ENCODE data around the gene SEMA7A.
A peak's percentile ranks its signal among the peaks of the same experiment; 100 is the strongest.

The SEMA7A gene

GRCh38 chr15:74388363-74388951 is 45.3 kb downstream of the SEMA7A start:
- H3K27me3 ChIP-seq (ENCODE audit: insufficient read depth, poor library complexity, severe bottlenecking) = no peaks in the 10 kb centered on the region
- H3K36me3 ChIP-seq (ENCODE audit: low read depth) = no peaks in the 10 kb centered on the region
- TF ChIP-seq CTCF (IDR thresholded peaks at IDR 0.05; ENCODE audit: poor library complexity, severe bottlenecking) = no peak
- ATAC-seq (ENCODE audit: low read depth) (no peak), DNase-seq (ENCODE audit: low spot score) (no peak)
- H3K9me3 ChIP-seq (ENCODE audit: severe bottlenecking) = no peaks in the 10 kb centered on the region
- H3K27ac ChIP-seq (ENCODE audit: poor library complexity, severe bottlenecking) = peak overlapping the region; percentile 99
- no peak overlapping the region for H3K4me3 ChIP-seq (ENCODE audit: severe bottlenecking)
- peaks cover 40% of the 10 kb centered on the region for H3K4me1 ChIP-seq (ENCODE audit: insufficient read depth, poor library complexity, severe bottlenecking)

GRCh38 chr15:74387621-74388362 is 46.0 kb downstream of the SEMA7A start:
- Histone ChIP-seq H3K9me3 (ENCODE audit: severe bottlenecking) (no peaks in the 10 kb centered on the region), H3K27me3 (ENCODE audit: insufficient read depth, poor library complexity, severe bottlenecking) (no peaks in the 10 kb centered on the region), H3K4me3 (ENCODE audit: severe bottlenecking) (no peak overlapping the region), H3K27ac (ENCODE audit: poor library complexity, severe bottlenecking) (peak overlapping the region; percentile 99), H3K36me3 (ENCODE audit: low read depth) (no peaks in the 10 kb centered on the region), H3K4me1 (ENCODE audit: insufficient read depth, poor library complexity, severe bottlenecking) (peaks cover 44% of the 10 kb centered on the region)
- DNase-seq (ENCODE audit: low spot score) = no peak
- ATAC-seq (ENCODE audit: low read depth) = peak; percentile 15
- TF ChIP-seq CTCF (IDR thresholded peaks at IDR 0.05; ENCODE audit: poor library complexity, severe bottlenecking) = no peak

DNA sequence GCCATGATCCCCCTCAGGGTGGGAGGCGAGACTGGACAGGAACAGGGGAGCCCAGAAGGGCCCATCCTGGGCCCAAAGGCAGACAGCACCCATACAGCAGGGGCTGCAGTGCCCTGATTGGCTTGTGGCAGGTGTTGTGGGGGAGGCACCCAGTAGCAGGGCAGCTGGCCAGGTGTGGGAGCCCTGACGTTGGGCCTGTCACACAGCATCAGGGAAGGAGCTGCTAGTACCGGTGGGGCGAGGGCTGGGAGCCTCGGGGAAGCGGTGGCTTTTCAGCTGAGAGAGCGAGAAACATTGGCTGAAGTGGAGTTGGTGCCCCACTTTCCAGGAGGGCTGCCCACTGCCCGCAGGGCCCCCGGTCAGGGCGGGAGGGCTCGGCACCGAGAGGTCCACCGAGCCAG is 46.6 kb downstream of the SEMA7A start:
- H3K4me3 ChIP-seq (ENCODE audit: severe bottlenecking) = no peak overlapping the region
- H3K4me1 ChIP-seq (ENCODE audit: insufficient read depth, poor library complexity, severe bottlenecking) = peaks cover 48% of the 10 kb centered on the region
- no peaks in the 10 kb centered on the region for H3K9me3 ChIP-seq (ENCODE audit: severe bottlenecking)
- no peak for DNase-seq (ENCODE audit: low spot score)
- TF ChIP-seq CTCF (IDR thresholded peaks at IDR 0.05; ENCODE audit: poor library complexity, severe bottlenecking) = no peak
- H3K27ac ChIP-seq (ENCODE audit: poor library complexity, severe bottlenecking) = peak overlapping the region; percentile 99
- no peaks in the 10 kb centered on the region for H3K36me3 ChIP-seq (ENCODE audit: low read depth)
- no peaks in the 10 kb centered on the region for H3K27me3 ChIP-seq (ENCODE audit: insufficient read depth, poor library complexity, severe bottlenecking)
- no peak for ATAC-seq (ENCODE audit: low read depth)

DNA sequence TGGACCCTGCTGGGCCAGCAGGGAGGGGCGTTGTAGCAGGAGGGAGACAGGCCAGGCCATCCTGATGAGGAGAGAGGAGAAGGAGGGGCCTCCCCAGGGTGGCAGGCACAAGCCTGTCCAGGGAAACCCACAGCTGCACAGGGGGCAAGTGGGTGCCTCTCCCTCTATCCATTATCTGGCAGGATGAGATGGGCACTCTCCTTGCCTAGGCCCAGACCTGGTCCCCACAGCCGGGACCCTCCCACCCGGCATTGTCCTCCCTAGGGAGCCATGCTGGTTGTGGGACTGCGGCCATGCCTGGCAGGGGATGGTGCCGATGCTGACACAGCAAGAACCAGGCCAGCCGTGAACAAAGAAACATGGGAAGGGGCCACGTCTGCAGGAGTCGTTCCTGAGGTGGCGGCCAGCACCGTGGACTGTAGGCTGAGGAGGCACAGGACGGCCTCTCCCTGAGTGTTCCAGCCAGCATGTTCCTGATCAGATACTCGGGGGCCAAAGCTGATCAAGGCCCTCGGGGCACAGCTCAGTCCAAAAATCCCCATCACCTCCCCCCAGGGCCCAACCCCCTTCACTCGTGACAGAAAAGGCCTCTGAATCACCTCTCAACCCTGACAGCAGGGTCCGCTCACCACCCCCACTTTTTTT is 47.1 kb downstream of the SEMA7A start:
- no peak for TF ChIP-seq CTCF (IDR thresholded peaks at IDR 0.05; ENCODE audit: poor library complexity, severe bottlenecking)
- ATAC-seq (ENCODE audit: low read depth) (no peak), DNase-seq (ENCODE audit: low spot score) (no peak)
- no peak overlapping the region for H3K4me3 ChIP-seq (ENCODE audit: severe bottlenecking)
- H3K27ac ChIP-seq (ENCODE audit: poor library complexity, severe bottlenecking) = peak overlapping the region; percentile 99
- no peaks in the 10 kb centered on the region for H3K27me3 ChIP-seq (ENCODE audit: insufficient read depth, poor library complexity, severe bottlenecking)
- no peaks in the 10 kb centered on the region for H3K9me3 ChIP-seq (ENCODE audit: severe bottlenecking)
- peaks cover 48% of the 10 kb centered on the region for H3K4me1 ChIP-seq (ENCODE audit: insufficient read depth, poor library complexity, severe bottlenecking)
- no peaks in the 10 kb centered on the region for H3K36me3 ChIP-seq (ENCODE audit: low read depth)
